Endodermal cell (in vitro differentiated cells): ENCODE results near the gene INPP4B. TPM values are rescaled to one million over a fixed set of nuclear protein-coding genes. Genes with fewer than 3 reads are reported as not detected.

Experiments used
- DNase-seq: peaks from one replicate; pipeline ENCODE4 v3.0.0-alpha.2; 2017
- H3K27ac ChIP-seq: 2 replicates; pipeline ENCODE4 v1.5.1; 2013; ENCODE audit warnings: mild to moderate bottlenecking, low read depth, low read length, moderate library complexity
- H3K27me3 ChIP-seq: 2 replicates; pipeline ENCODE4 v1.6.1; 2013; ENCODE audit warnings: mild to moderate bottlenecking, low read length, moderate library complexity; ENCODE audit not compliant: insufficient read depth, control insufficient read depth, poor library complexity, severe bottlenecking
- H3K36me3 ChIP-seq: 2 replicates; pipeline ENCODE4 v1.7.0; 2013; ENCODE audit warnings: mild to moderate bottlenecking, low read length, moderate library complexity; ENCODE audit not compliant: control insufficient read depth, insufficient read depth
- H3K4me1 ChIP-seq: one replicate; pipeline ENCODE4 v1.7.0; 2013; ENCODE audit warnings: low read length; ENCODE audit not compliant: control insufficient read depth, insufficient read depth
- H3K4me3 ChIP-seq: 2 replicates; pipeline ENCODE4 v1.5.1; 2013; ENCODE audit warnings: mild to moderate bottlenecking, low read length, moderate library complexity
- H3K9ac ChIP-seq: 2 replicates; pipeline ENCODE4 v1.6.1; 2013; ENCODE audit warnings: mild to moderate bottlenecking, low read length, moderate library complexity; ENCODE audit not compliant: poor library complexity, severe bottlenecking; ENCODE audit errors: extremely low read depth
- H3K9me3 ChIP-seq: 2 replicates; pipeline ENCODE4 v1.6.1; 2013; ENCODE audit warnings: mild to moderate bottlenecking, low read length, moderate library complexity; ENCODE audit not compliant: control insufficient read depth
- H3K27ac Mint-ChIP-seq: 2 replicates; pipeline ENCODE4 v1.8.0; 2020; ENCODE audit warnings: mixed read lengths
- H3K27me3 Mint-ChIP-seq: 2 replicates; pipeline ENCODE4 v1.8.0; 2021; ENCODE audit warnings: mild to moderate bottlenecking, mixed read lengths; ENCODE audit not compliant: insufficient read depth
- H3K36me3 Mint-ChIP-seq: 2 replicates; pipeline ENCODE4 v1.8.0; 2020; ENCODE audit warnings: low read depth, mixed read lengths
- H3K4me1 Mint-ChIP-seq: 2 replicates; pipeline ENCODE4 v1.8.0; 2020; ENCODE audit warnings: mixed read lengths
- H3K4me3 Mint-ChIP-seq: 2 replicates; pipeline ENCODE4 v1.8.0; 2020; ENCODE audit warnings: mild to moderate bottlenecking, moderate library complexity, mixed read lengths
- H3K9me3 Mint-ChIP-seq: 2 replicates; pipeline ENCODE4 v1.8.0; 2020; ENCODE audit warnings: mild to moderate bottlenecking, mixed read lengths
- CTCF ChIP-seq: fragments of 200-600 bp; sonication (generic); conservative IDR thresholded peaks from 2 replicates; pipeline ENCODE4 v1.5.0; 2021; ENCODE audit warnings: antibody characterized with exemption, mild to moderate bottlenecking
- WGBS, 2 experiments: methylation state at CpG; one replicate each; pipeline versions ENCODE4 v1.1.5 to v1.1.7; 2013; ENCODE audit warnings: missing lambda C conversion rate in 2 of 2, mixed read lengths in 1 of 2; ENCODE audit not compliant: insufficient coverage in 1 of 2, insufficient read length in 1 of 2; 5-methylcytosine and 5-hydroxymethylcytosine counted together
- total RNA-seq, 2 donors: library from RNA; stranded (reverse); fragmentation: NEBNext Ultra II Directional in 1 of 2; extraction: Animal tissue kit (Norgen Biotek cat#: 25700) in 1 of 2; gene quantifications; 2 replicates in 1 of 2; 3 replicates in 1 of 2; pipeline ENCODE4 v1.2.1, GENCODE V29; 2021

Gene INPP4B
- total RNA-seq, 2 donors from 2014 or later: 0.64 to 0.66 TPM

GRCh38 chr4:142683503-142683902 lies 162.6 kb downstream of the INPP4B start:
- 91 to 100% methylated on average over 1 to 2 of the region's 2 CpGs for WGBS, 2 experiments
- no peak overlapping the region for H3K27ac ChIP-seq
- no peaks in the 10 kb centered on the region for H3K4me1 ChIP-seq
- H3K9ac ChIP-seq: no peak overlapping the region
- H3K4me3 Mint-ChIP-seq: no peak overlapping the region
- no peaks in the 10 kb centered on the region for H3K4me1 Mint-ChIP-seq
- no peaks in the 10 kb centered on the region for H3K9me3 Mint-ChIP-seq
- H3K36me3 ChIP-seq: no peaks in the 10 kb centered on the region
- no peak overlapping the region for H3K4me3 ChIP-seq
- H3K27ac Mint-ChIP-seq: no peak overlapping the region
- TF ChIP-seq CTCF: no peak
- no peaks in the 10 kb centered on the region for H3K27me3 ChIP-seq
- no peaks in the 10 kb centered on the region for H3K36me3 Mint-ChIP-seq
- H3K27me3 Mint-ChIP-seq: no peaks in the 10 kb centered on the region
- DNase-seq: no peak
- no peaks in the 10 kb centered on the region for H3K9me3 ChIP-seq

DNA sequence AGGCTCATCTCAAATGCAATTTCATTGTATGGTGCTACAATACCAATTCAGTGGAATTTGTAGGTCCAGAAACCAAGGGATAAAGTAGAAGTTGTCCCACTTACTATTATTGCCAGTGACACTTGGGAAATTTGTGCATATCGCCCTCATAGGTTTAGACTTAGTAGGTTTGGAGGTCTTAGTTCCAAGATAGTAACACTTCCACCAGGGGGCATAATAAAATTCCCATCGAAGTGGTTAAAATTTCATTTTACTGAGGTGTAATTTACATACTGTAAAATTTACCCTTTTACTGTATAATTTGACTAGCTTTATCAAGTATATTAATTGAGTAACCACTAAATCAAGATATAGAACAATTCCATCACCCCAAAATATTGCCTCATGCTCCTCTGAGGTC lies 174.6 kb downstream of the INPP4B start:
- Histone ChIP-seq H3K36me3 (no peaks in the 10 kb centered on the region), H3K27ac (no peak overlapping the region), H3K4me1 (no peaks in the 10 kb centered on the region), H3K4me3 (no peak overlapping the region), H3K27me3 (no peaks in the 10 kb centered on the region), H3K9ac (no peak overlapping the region), H3K9me3 (peaks cover 4% of the 10 kb centered on the region)
- 63 to 86% methylated on average over 1 to 2 of the region's 2 CpGs for WGBS, 2 experiments
- Mint-ChIP-seq H3K27me3 (no peaks in the 10 kb centered on the region), H3K4me1 (no peaks in the 10 kb centered on the region), H3K27ac (no peak overlapping the region), H3K9me3 (peaks cover 29% of the 10 kb centered on the region), H3K4me3 (no peak overlapping the region), H3K36me3 (no peaks in the 10 kb centered on the region)
- TF ChIP-seq CTCF: peak; percentile 65
- no peak for DNase-seq

GRCh38 chr4:142663828-142664227 lies 182.3 kb downstream of the INPP4B start:
- Mint-ChIP-seq H3K4me1 (no peaks in the 10 kb centered on the region), H3K27me3 (no peaks in the 10 kb centered on the region), H3K4me3 (no peak overlapping the region), H3K27ac (no peak overlapping the region), H3K36me3 (no peaks in the 10 kb centered on the region), H3K9me3 (peaks cover 40% of the 10 kb centered on the region)
- Histone ChIP-seq H3K4me1 (no peaks in the 10 kb centered on the region), H3K27me3 (no peaks in the 10 kb centered on the region), H3K4me3 (no peak overlapping the region), H3K9ac (no peak overlapping the region), H3K27ac (no peak overlapping the region), H3K9me3 (peaks cover 4% of the 10 kb centered on the region), H3K36me3 (no peaks in the 10 kb centered on the region)
- WGBS, 2 experiments: 86 to 87% methylated on average over 1 of the region's 1 CpG
- no peak for DNase-seq
- TF ChIP-seq CTCF: no peak
